Thoracic aorta (tissue), 2 donors: ENCODE results near the gene KIF4B. TPM values are rescaled to one million over a fixed set of nuclear protein-coding genes. Genes with fewer than 3 reads are reported as not detected.

ENCODE experiments used
- ATAC-seq: fragments of 150-250 bp; one replicate; pipeline ENCODE4 v1.8.0; 2017; ENCODE audit warnings: low read depth; ENCODE audit not compliant: insufficient number of reproducible peaks, low FRiP score
- DNase-seq: peaks from one replicate; pipeline ENCODE4 v3.0.0-alpha.2; 2020; ENCODE audit warnings: low spot score
- H3K27ac ChIP-seq, 2 donors: fragments of 200-600 bp; sonication (generic); 1 replicate in 1 of 2; 2 replicates in 1 of 2; pipeline ENCODE4 v1.5.1; 2016; ENCODE audit warnings: mild to moderate bottlenecking in 2 of 2, moderate library complexity in 2 of 2
- H3K27me3 ChIP-seq: fragments of 200-600 bp; sonication (generic); replicated peaks from 2 replicates; pipeline ENCODE4 v1.6.0; 2016; ENCODE audit warnings: mild to moderate bottlenecking; ENCODE audit not compliant: insufficient read depth
- H3K36me3 ChIP-seq: fragments of 200-600 bp; sonication (generic); one replicate; pipeline ENCODE4 v1.5.1; 2016
- H3K4me1 ChIP-seq, 2 donors: fragments of 200-600 bp; sonication (generic); 1 replicate in 1 of 2; 2 replicates in 1 of 2; pipeline versions ENCODE4 v1.5.1 to v1.6.0; 2016; ENCODE audit warnings: low read depth in 2 of 2, mild to moderate bottlenecking in 1 of 2; ENCODE audit not compliant: control insufficient read depth in 1 of 2
- H3K4me3 ChIP-seq: fragments of 200-600 bp; sonication (generic); 2 replicates; pipeline ENCODE4 v1.5.1; 2016; ENCODE audit warnings: mild to moderate bottlenecking
- H3K9me3 ChIP-seq: fragments of 200-600 bp; sonication (generic); 2 replicates; pipeline ENCODE4 v1.5.1; 2016
- CTCF ChIP-seq: fragments of 200-600 bp; sonication (generic); IDR thresholded peaks from one replicate; pipeline ENCODE4 v1.5.1; 2019; ENCODE audit warnings: antibody characterized with exemption
- total RNA-seq, 2 donors: library from RNA; depleted of rRNA; stranded (reverse); fragments of >200 nt; gene quantifications; one replicate each; pipeline versions ENCODE4 v1.1.0 to v1.2.3, GENCODE V29; 2016

KIF4B gene
- not detected for total RNA-seq

- TF ChIP-seq CTCF, result no peak
- Histone ChIP-seq H3K27me3 (no peaks in the 10 kb centered on the region), H3K9me3 (no peaks in the 10 kb centered on the region), H3K27ac (no peak within 1 kb of the TSS), H3K4me1 (no peaks in the 10 kb centered on the region), H3K36me3 (no peaks in the 10 kb centered on the region), H3K4me3 (no peak within 1 kb of the TSS)
- DNase-seq, result no peak
- no peak for ATAC-seq
Observed at GRCh38 chr5:155013526-155013925, at the start of gene KIF4B. TSS of gene KIF4B (plus strand) at chr5:155013755. CDS start at chr5:155013860, 105 bp downstream.

GRCh38 chr5:154966081-154966841 is 47.3 kb upstream of the KIF4B start:
- no peak for DNase-seq
- no peak for TF ChIP-seq CTCF
- Histone ChIP-seq H3K4me3 (no peak overlapping the region), H3K9me3 (no peaks in the 10 kb centered on the region), H3K27ac (no peak overlapping the region), H3K27me3 (no peaks in the 10 kb centered on the region), H3K36me3 (peaks cover 13% of the 10 kb centered on the region), H3K4me1 (no peaks in the 10 kb centered on the region)
- no peak for ATAC-seq

- ATAC-seq, result no peak
- no peaks in the 10 kb centered on the region for H3K27me3 ChIP-seq
- DNase-seq, result no peak
- H3K9me3 ChIP-seq, result no peaks in the 10 kb centered on the region
- no peak overlapping the region for H3K27ac ChIP-seq
- H3K4me1 ChIP-seq, result no peaks in the 10 kb centered on the region
- no peak for TF ChIP-seq CTCF
- H3K4me3 ChIP-seq, result no peak overlapping the region
- peaks cover 9% of the 10 kb centered on the region for H3K36me3 ChIP-seq
Observed at GRCh38 chr5:154966874-154967273, 46.7 kb upstream of the KIF4B start.

GRCh38 chr5:154967421-154968024 is 46.0 kb upstream of the KIF4B start:
- H3K27me3 ChIP-seq, result no peaks in the 10 kb centered on the region
- no peak for ATAC-seq
- no peak overlapping the region for H3K4me3 ChIP-seq
- DNase-seq, result no peak
- no peaks in the 10 kb centered on the region for H3K4me1 ChIP-seq
- H3K9me3 ChIP-seq, result no peaks in the 10 kb centered on the region
- TF ChIP-seq CTCF, result no peak
- peaks cover 6% of the 10 kb centered on the region for H3K36me3 ChIP-seq
- H3K27ac ChIP-seq, result no peak overlapping the region

GRCh38 chr5:154968953-154969352 is 44.6 kb upstream of the KIF4B start:
- DNase-seq, result no peak
- Histone ChIP-seq H3K4me1 (no peaks in the 10 kb centered on the region), H3K27ac (no peak overlapping the region), H3K4me3 (no peak overlapping the region), H3K36me3 (peaks cover 5% of the 10 kb centered on the region), H3K27me3 (no peaks in the 10 kb centered on the region), H3K9me3 (no peaks in the 10 kb centered on the region)
- ATAC-seq, result no peak
- TF ChIP-seq CTCF, result no peak
